ENCODE measurements around the gene METRN.

METRN gene

DNA sequence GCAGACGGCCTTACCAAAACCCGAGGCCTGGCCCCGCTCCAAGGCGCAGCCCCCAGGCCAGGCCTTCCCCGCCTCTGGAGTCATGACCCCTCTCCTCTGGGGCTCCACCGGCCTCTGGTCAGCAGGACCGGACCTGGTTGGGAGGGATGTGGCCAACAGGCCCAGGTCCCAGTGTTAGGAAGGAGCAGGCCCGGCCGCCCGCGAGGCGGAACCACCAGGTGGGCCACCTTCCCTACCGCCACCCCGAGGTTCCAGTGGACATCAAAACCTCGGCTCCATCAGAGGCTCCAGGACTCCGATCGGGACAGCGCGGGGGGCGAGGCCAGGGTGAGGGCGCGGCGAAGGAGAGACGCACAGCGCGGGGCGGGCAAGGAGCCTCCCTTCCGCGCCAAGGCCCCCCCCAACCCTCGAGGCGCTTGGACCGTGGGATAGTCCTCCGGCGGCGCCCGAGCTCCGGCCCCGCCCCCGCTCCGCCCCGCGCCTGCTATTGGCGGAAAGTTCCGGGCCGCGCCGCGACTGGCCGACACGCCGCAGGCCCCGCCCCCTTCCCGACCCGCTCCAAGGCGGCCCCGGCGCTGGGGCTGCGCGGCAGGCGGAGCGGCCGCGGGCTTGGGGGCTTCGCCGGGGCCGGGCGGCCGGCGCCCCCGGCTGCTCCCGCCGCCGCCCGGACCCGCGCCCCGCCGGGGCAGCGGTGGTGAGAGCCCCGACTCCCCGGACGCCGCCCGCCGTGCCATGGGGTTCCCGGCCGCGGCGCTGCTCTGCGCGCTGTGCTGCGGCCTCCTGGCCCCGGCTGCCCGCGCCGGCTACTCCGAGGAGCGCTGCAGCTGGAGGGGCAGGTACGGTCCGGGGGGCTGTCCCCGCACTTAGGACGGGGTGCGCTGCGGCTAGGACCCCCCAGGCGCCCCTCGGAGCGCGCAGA, at the start of gene METRN:
TSS of gene METRN (plus strand) at position 561 of the 919 bp plus-strand sequence. CDS start at position 733, 172 bp downstream.
- DNase-seq, result peak; percentile 82

DNA sequence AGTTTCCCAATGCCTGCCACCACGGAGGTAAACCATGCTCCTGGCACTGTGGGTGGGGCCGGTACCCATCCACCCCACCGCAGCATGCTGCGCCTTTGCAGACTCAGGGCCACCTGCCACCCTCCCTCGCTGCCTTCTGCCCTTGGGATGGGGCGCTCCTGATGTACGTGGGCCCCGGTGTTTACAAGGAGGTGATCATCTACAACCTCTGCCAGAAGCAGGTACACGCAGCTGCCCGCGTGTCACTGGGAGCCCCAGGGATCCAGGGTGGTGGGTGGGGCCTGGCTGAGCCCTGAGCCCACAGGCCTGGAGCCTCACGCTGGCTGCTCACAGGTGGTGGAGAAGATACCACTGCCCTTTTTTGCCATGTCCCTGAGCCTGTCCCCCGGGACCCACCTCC, 48.3 kb upstream of the METRN start:
- DNase-seq, result no peak

DNA sequence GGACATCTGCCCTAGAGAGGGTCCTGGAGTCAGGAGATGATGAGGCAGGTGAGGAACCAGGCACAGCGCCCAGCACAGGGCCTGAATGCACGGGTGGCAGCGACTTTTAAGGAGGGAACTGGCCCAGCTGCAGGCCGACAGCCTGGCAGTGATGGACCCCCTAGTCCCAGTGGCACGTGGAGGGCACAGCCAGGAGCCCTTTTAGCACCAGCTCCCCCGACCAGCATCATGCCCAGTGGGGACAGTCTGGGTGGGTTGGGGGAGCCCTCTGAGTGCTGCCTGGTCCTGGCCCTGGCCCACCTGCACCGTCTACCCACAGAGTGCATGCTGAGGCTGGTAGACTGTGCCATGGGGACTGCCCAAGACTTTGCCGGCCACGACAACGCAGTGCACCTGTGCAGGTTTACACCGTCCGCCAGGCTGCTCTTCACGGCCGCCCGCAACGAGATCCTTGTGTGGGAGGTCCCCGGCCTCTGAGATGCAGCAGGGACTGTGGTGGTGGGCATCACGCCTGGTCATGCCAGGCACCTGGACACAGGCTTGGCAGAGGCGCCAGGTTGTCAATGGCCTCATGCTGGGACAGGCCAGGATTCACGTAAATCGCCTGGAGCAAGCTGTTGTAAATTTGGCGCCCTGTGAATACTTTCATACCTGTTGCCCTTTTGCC, 47.7 kb upstream of the METRN start:
- DNase-seq, result no peak

DNA sequence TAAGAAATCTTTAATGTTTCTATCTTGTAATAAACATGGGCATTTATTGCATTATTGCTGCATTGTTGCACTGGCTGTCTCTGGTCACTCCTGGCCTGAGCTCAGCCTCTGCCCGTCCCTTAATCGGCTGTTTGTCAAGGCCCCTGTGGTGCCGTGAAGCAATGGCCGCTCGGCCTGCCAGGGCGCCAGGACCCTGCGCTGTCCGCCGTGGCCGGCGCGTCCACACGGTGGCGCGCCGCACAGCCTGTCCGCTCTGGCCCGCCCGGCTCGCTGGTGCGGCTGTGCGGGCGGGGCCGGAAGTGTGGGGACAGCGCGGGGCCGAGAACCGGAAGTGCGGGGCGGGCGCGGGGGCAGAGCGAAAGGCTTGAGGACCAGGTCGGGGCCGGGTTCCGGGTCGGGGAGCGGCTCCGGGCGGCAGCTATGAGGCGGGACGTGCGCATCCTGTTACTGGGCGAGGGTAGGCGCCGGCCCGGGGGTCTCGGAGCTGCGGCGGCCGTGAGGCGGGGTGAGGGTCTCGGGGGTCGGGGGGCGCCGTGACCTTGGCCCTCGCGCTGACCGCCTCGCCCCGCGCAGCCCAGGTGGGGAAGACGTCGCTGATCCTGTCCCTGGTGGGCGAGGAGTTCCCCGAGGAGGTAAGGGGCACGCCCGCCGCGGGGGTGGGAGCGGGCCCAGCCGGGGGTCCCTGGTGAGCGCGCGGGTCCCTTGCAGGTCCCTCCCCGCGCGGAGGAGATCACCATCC, 47.0 kb upstream of the METRN start, which contains the start of gene RHOT2:
TSS of gene RHOT2 (plus strand) at position 353 of the 739 bp plus-strand sequence. CDS start at position 421, 68 bp downstream.
- DNase-seq, result peak; percentile 90

- DNase-seq, result no peak
Measured at GRCh38 chr16:668519-669171, 46.3 kb upstream of the METRN start.

DNA sequence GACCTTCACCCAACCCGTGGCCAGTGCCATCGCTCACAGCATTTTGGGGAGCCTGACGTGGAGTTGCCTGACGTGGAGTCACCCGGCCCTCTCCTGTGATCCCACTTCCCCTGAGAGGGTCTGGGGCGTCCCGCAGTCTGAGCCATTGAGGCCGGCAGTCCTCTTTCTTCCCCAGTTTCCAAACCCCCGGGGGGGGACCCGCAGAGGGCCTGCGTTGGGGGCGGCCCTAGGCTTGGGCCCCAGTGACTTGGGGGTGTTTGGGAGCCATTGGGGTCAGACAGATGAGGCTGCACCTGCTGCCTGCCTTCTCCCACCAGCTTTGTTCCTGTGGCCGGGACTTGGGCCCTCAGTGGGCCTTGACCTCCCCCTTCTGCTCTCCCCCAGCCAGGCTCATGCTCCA, 45.3 kb upstream of the METRN start:
- DNase-seq, result no peak

GRCh38 chr16:670485-671352, 44.2 kb upstream of the METRN start:
- no peak for DNase-seq

- DNase-seq, result peak; percentile 67
Measured at GRCh38 chr16:671353-672131, 43.4 kb upstream of the METRN start.

DNA sequence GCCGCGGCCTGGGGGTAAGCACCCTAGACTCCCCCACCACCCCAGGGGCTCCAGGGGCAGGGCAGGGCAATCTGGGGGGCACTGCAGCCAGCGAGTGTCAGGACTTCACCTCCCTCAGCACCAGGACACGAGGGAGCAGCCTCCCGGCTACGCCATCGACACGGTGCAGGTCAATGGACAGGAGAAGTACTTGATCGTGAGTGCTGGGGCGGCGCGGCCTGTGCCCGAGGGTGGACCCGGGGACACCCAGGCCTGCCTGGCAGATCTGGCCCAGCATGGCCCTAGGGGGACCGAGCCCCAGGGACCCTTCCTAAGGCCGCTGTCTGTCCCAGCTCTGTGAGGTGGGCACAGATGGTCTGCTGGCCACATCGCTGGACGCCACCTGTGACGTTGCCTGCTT, 42.5 kb upstream of the METRN start:
- no peak for DNase-seq

GRCh38 chr16:672851-673250, 42.1 kb upstream of the METRN start:
- DNase-seq, result no peak

- no peak for DNase-seq
Measured at GRCh38 chr16:673399-673991, 41.4 kb upstream of the METRN start.

DNA sequence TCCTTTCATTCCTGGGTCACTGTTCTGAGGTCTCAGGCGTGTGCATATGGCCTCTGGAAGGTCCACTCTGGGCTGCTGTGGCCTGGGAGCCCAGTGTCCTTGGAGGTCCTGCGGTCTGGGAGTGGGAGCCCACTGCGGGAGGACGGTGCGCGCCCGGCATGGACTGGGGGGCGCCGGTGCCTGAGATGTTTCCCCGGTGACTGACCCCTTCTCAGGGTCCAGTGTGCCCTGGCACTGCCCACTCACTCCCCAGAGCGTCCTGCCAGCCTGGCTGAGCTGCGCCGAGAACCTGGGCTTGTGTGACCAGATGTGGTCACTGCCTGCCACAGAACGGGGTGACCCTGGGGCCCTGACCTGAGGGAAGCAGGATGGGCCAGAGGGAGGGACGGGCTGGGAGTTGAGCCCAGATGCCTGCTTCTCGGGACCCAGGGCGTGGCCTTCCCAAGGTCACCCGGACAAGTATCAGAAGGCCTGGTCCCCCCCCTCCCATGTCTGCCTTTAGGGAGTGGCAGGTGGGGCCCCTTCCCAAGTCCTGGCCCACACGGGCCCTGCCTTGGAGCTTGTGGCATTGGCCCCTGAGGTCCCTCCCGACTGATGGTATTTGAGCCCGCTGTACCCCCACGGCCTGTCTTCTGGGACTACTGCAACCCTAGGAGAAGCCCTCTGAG, 40.6 kb upstream of the METRN start:
- DNase-seq, result no peak

DNA sequence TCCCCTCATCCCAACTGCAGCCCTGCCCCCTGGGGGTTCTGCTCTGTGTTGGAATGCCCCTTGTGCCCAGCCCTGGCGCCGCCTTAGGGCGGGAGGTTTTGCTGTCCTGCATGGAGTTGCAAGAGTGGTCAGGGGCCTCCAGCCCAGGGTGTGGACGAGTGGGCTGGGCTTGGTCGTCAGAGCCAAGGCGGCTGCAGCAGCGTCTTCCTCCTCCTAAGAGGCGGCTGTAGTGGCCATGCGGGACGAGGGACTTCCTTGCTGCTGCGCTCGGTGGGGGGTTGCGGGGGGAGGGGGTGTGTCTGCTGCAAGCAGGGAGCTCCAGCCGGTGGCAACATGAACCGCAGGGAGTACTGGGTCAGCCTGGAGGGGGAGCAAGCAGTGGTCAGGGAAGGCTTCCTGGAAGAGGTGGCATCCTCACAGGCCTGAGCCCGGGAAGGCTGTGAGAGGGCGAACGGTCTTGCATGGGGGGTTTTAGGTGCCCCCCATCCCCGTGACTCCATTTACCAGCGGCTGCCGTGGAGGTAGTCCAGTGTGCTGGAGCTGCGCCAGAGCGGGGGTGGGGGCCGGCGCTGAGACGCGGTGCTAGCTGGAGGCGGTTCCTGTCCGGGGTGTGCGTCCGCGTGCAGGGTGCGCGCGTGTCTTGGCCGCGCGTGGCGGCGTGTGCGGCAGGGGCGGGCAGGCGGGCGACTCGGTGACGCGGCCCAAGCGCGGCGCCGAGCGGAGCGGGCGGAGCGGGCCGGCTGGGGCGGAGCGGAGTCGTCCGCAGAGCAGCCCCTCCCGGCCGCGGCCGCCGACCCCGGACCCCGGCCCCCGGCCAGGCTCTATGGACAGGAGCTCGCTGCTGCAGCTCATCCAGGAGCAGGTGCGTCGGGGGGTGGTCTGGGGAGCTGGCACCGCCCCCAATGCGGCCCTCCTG, 39.7 kb upstream of the METRN start, which contains the start of gene RHBDL1:
TSS of gene RHBDL1 (plus strand) at position 704 of the 916 bp plus-strand sequence. CDS start at position 824, 120 bp downstream.
- DNase-seq, result no peak

DNA sequence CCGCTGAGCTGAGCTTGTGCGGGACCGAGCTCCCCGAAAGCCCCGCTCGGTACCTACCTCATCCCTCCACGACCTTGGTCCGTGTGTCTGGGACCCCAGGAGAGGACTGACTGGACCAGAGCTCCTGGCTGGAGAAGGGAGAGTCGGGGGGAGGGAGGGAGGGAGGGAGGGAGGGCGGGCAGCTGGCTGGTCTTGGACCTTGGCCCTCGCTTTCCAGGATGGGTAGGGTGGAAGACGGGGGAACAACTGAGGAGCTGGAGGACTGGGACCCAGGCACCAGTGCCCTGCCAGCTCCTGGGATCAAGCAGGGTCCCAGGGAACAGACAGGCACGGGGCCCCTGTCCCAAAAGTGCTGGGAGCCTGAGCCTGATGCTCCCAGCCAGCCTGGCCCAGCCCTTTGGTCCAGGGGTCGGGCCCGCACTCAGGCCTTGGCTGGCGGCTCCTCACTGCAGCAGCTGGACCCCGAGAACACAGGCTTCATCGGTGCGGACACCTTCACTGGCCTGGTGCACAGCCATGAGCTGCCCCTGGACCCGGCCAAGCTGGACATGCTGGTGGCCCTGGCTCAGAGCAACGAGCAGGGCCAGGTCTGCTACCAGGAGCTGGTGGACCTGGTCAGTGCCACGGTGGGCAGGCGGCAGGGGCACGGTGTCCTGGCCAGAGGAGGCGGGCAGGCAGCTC, 38.9 kb upstream of the METRN start:
- no peak for DNase-seq

DNA sequence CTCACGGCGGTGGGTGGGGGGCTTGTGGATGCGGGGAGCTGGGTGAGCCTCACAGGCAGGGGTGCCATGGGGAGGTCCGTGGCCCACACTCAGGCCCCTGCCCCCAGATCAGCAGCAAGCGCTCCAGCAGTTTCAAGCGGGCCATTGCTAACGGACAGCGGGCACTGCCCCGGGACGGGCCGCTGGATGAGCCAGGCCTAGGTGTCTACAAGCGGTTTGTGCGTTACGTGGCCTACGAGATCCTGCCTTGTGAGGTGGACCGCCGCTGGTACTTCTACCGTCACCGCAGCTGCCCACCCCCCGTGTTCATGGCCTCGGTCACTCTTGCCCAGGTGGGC, 38.4 kb upstream of the METRN start:
- no peak for DNase-seq

GRCh38 chr16:676913-677312, 38.0 kb upstream of the METRN start:
- DNase-seq, result peak; percentile 64

- peak; percentile 53 for DNase-seq
Measured at GRCh38 chr16:677316-678190, 37.4 kb upstream of the METRN start.

Measured in NCI-H2171 (cell line).